ENCODE measurements around the gene UROD.
"Not testable (repeated sequence)": the region's sequence is repeated elsewhere in the genome, so short reads cannot be mapped to it uniquely, and the experiment has no call there.

Gene UROD

GRCh38 chr1:45011837-45012638 lies at the start of gene UROD:
UROD (plus strand) TSS chr1:45012254; CDS start chr1:45012266, 12 bp downstream.
- peak; percentile 91 for DNase-seq

GRCh38 chr1:44962729-44963128 lies 49.3 kb upstream of the UROD start:
- no peak for DNase-seq

GRCh38 chr1:44964396-44964795 lies 47.7 kb upstream of the UROD start:
- DNase-seq, result no peak

GRCh38 chr1:44970317-44970716 lies 41.7 kb upstream of the UROD start:
- DNase-seq, result no peak

GRCh38 chr1:44973645-44974044 lies 38.4 kb upstream of the UROD start:
- DNase-seq, result no peak

- DNase-seq, result no peak
Measured at GRCh38 chr1:44976252-44976651, 35.8 kb upstream of the UROD start.

GRCh38 chr1:44977372-44977771 lies 34.7 kb upstream of the UROD start:
- not testable (repeated sequence) for DNase-seq

GRCh38 chr1:44985747-44986359 lies 26.2 kb upstream of the UROD start:
- DNase-seq, result no peak

- no peak for DNase-seq
Measured at GRCh38 chr1:44988531-44989156, 23.4 kb upstream of the UROD start.

GRCh38 chr1:44994309-44994898 lies 17.6 kb upstream of the UROD start:
- no peak for DNase-seq

GRCh38 chr1:44995467-44996238 lies 16.4 kb upstream of the UROD start:
- no peak for DNase-seq

GRCh38 chr1:44999232-44999631 lies 12.8 kb upstream of the UROD start:
- no peak for DNase-seq

- DNase-seq, result no peak
Measured at GRCh38 chr1:45001011-45001481, 11.0 kb upstream of the UROD start.

GRCh38 chr1:45001576-45001975 lies 10.5 kb upstream of the UROD start:
- not testable (repeated sequence) for DNase-seq

- DNase-seq, result no peak
Measured at GRCh38 chr1:45002650-45003645, 9.1 kb upstream of the UROD start.

GRCh38 chr1:45003741-45004140 lies 8.3 kb upstream of the UROD start:
- no peak for DNase-seq

GRCh38 chr1:45004281-45004920 lies 7.7 kb upstream of the UROD start:
- no peak for DNase-seq

GRCh38 chr1:45005761-45006160 lies 6.3 kb upstream of the UROD start:
- DNase-seq, result no peak

- DNase-seq, result no peak
Measured at GRCh38 chr1:45007311-45007710, 4.7 kb upstream of the UROD start.

- no peak for DNase-seq
Measured at GRCh38 chr1:45008076-45008475, 4.0 kb upstream of the UROD start.

- no peak for DNase-seq
Measured at GRCh38 chr1:45008516-45008915, 3.5 kb upstream of the UROD start.

All from NCI-H187 treated with DMSO at 0.1 percent for 48 hours (cell line).